ENCODE data around the gene JAG1.

Gene JAG1

DNA sequence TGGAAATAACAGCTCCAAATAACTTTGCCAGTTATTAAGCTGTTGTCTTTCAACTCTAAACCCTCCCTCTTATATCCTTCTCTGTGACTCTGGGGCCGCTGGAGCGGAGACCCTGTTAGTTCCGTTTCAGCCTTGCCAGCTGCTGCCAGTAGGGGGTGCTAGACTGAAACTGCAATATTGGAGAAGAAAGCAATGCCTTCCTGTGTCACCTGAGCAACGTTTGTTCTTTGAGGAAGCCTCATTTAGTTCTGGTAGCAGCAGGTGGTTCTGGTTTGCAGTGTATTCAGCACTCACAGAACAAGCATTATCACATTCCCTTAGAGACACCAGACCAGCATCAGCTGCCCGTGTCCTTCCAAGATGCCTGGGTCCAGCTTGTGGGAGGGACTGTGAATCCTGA is 22.9 kb upstream of the JAG1 start:
- no peak for FAIRE-seq

DNA sequence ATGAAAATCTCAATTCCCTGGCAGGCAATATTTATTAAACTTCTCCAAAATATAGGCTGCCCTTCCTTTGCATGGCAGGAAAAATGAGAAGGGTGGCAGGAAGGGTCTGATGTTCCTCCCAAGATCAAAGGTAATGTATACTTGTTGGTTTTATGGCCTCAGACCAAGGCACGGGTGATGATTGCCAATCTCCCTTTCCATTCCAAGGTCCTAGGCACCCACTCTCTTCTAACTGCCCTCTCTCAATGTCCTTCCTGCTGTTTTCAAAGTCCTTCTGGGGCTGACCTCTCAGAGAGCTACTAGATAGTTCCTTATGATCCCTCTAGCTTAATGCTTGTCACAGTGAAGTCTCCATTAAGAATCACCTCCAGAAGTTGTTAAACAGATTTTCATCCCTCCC is 15.6 kb upstream of the JAG1 start:
- FAIRE-seq, result no peak

DNA sequence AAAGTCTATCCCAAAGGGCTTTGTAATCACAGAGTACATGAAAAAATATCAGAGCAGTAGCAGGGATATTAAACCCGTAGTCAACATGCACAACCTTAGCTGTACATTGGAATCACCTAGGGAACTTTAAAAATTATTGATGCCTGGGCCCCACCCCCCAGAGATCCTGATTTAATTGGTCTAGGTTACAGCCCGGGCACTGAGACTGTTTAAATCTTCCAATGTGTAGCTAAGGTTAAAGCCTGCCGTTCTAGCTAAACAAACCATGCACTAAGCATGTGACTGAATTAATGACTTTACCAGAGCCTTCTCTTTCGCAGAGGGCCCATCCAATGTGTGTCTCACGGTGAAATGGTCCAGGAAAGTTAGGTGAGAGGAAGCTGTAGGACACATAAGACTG is 14.1 kb upstream of the JAG1 start:
- no peak for FAIRE-seq

GRCh38 chr20:10686356-10687133 is 12.7 kb upstream of the JAG1 start:
- no peak for FAIRE-seq

DNA sequence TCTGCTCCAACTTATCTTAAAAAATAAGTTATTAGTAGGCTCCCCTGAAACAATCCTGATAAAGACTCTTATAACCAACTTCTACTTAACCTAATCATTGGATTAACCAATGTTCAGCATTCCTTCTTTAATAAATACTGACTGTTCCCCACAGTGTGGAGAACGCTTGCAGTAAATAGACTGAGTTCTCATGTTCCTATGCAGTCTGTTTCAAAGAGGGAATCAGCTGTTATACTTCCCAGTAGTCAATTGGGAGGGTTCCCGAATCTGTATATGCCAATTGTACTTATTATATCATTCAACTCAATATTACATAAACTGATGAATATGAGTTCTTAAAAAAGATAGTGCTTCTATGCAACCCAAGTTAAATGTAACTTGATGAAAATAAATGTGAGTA is 9.7 kb upstream of the JAG1 start:
- no peak for FAIRE-seq

- no peak for FAIRE-seq
Measured at GRCh38 chr20:10682939-10683338, 9.1 kb upstream of the JAG1 start.

GRCh38 chr20:10681494-10681893 is 7.7 kb upstream of the JAG1 start:
- no peak for FAIRE-seq

GRCh38 chr20:10680571-10680970 is 6.8 kb upstream of the JAG1 start:
- FAIRE-seq, result no peak

DNA sequence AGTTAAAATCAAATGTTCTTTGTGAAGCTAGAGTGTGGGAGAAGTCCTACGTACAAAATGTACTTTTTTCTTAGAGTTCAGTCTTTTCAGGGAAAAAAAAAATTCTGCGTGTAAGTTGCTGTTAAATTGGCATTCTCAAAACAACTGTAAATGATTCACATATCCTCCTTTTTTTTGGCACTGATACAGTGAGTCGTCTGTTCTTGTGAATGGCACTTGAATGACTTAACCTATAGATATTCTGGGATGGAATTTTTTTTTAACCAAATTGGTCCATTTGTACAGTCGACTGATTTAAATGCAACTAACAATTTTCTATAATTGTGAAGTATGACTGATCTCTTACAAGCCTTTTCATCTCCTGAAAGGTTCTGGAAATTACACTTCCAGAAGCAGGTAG is 5.5 kb upstream of the JAG1 start:
- no peak for FAIRE-seq

GRCh38 chr20:10676518-10676917 is 2.7 kb upstream of the JAG1 start:
- FAIRE-seq, result no peak

DNA sequence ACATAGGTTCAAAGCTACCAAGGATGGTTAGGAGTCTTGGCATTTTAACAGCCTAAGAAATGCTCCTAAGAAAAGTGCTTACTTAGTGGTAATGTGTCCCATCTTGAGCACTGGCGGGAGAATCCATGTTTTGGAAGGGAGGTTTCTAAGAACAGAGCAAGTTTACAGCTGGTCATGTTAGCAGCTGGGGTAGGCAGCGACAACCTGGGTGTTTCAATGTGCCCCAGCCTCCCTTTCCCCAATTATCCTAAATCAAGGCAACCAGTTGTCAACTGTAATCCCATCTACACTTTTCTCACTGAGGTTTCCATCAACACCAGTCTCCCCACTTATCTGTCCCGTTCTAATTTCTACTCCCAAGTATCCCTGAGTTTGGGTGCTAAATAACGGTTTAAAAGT is 1.6 kb upstream of the JAG1 start:
- FAIRE-seq, result no peak

DNA sequence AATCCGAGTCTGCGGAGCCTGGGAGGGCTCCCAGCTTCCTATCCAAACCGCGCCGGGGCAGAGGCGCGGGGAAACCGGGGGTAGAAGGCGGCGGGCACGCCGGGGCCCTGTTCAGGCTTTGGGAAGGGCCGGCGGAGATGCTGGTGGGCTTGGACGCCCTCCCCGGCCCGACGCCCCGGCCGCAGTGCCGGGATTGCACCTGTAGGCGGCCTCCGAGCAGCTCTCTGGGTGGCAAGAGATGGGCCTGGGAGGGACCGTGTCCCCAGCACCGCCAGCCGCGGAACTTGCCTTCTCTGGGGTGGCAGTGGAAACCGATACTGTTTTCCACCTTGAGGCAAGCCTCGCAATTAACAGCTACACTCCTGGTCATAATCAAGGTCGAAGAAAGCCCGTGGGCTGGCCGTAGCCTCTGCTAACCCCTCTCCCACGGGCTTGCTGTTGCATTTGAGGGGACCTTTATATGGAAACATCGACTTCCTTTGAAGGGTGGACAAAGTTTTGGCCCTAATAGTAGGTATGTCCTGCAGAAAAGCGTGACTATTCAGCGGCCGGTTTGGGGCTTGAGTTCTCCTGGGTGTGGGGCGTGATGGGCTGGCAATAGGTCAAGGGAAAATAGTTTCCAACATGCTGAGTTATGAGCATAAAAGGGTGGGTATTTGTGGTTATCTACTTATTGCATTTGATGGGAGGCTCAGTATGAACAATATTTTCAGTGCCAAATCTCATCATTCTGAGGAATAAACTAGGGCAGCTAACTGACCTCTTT is 1.1 kb upstream of the JAG1 start:
- FAIRE-seq, result no peak

- no peak for FAIRE-seq
Measured at GRCh38 chr20:10673176-10673841, 490 bp downstream of the JAG1 start.

DNA sequence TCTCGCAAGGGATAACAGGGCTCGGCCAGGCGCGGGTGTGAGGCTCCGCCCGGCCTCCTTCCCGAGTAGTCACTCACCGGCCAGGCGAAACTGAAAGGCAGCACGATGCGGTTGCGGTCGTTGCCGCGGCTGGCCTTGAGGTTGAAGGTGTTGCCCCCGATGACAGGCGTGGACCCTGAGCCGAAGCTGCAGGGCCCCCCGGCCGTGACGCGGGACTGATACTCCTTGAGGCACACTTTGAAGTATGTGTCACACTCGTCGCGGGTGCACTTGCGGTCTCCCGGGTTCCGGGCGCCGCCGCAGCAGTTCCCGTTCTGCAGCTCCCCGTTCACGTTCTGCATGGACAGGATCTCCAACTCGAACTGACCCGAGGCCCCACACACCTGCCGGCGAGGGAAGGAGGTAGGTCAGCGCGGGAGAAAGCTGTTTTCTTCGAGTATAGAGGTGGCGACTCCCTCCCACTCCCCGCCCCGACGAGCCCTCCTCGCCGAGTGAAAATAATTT is 1.1 kb downstream of the JAG1 start:
- FAIRE-seq, result no peak

GRCh38 chr20:10671919-10672623 is 1.7 kb downstream of the JAG1 start:
- no peak for FAIRE-seq

- FAIRE-seq, result no peak
Measured at GRCh38 chr20:10671221-10671918, 2.4 kb downstream of the JAG1 start.

DNA sequence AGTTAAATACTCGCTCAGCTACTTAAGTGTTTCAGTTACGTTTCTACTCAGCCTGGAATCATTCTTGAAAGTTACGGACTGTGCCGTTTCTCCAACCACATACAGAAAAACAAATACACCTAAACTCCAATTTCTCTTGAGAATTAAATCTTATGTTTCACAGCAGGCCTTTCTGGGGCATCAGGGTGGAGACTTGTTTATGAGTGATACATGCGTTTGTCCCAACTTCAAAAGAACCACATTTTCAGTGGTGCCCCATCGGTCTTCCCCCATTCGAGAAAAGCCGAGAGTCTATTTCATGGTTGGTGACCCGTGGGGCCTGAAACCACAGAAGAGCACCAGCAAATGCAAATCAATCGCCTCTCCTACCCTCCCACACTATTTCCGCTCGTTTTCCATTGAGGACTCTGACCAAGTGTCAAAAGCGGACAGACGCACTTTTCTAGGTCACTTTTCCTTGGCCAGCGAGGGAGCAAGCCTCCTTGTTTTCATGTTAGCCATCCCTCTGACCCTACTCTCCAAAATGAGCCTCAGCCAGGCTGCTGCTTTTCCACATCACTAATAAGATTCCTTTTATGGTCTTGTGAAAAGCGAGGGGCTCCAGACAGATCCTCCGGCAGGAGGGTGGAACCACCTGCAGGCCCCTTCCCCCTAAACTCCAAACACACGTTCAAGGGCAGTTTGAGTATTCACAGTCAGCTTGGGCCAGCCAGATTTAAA is 3.1 kb downstream of the JAG1 start:
- FAIRE-seq, result no peak

- FAIRE-seq, result no peak
Measured at GRCh38 chr20:10669843-10670446, 3.9 kb downstream of the JAG1 start.

DNA sequence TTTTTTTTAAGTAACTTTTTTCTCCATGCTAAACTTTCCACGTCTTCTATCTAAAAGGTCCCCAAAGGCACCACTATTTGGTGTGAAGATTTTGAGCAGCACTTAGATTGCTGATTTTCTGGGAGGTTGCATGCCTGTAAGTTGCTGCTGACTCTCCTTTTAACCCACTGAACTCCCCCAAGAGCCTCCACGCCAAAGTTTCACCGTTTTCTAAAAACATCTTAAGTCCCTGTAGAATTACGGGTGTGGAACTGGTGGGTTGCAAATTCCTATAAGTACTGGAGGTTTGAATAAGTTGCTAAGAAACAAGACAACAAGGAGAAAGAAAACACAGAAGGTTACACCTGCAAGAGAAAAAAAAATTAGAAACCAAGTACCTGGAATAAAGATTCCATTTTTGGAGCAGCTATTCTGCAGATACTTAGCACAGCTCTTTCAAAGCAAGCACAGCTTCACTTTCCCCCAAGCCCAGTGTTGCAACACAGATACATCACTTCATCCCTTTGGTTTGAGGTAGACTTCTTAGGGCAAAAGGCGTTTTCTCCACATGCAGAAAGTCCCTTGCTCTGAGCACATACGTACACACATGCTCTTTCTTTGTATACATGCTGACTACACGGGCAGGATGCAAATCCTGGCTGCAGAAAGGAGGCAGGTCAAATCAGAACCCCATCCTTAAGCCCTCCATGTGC is 5.0 kb downstream of the JAG1 start:
- FAIRE-seq, result no peak

GRCh38 chr20:10667560-10668167 is 6.1 kb downstream of the JAG1 start:
- FAIRE-seq, result no peak

All from A204.1 (cell line).